IMR-90 (cell line): ENCODE data around the gene GPC6.

Experiments
- CTCF ChIP-seq: conservative IDR thresholded peaks from 2 replicates; pipeline ENCODE4 v1.5.1; 2012; ENCODE audit warnings: mild to moderate bottlenecking, low read depth, low read length, improper control_type of control experiment
- MXI1 ChIP-seq: IDR thresholded peaks from 2 replicates; pipeline ENCODE4 v1.6.1; 2012; ENCODE audit warnings: low read depth, mild to moderate bottlenecking, low read length, moderate library complexity, borderline replicate concordance
- POLR2A ChIP-seq: IDR thresholded peaks from 2 replicates; pipeline ENCODE4 v1.6.1; 2012; ENCODE audit warnings: mild to moderate bottlenecking, low read depth, low read length
- TF ChIP-seq, protein P1 (sequence below): fragments of 150-350 bp; IDR thresholded peaks from 2 replicates; pipeline ENCODE4 v1.6.1; 2017; ENCODE audit warnings: mild to moderate bottlenecking, antibody characterized with exemption, low read length, low read depth

DNA sequence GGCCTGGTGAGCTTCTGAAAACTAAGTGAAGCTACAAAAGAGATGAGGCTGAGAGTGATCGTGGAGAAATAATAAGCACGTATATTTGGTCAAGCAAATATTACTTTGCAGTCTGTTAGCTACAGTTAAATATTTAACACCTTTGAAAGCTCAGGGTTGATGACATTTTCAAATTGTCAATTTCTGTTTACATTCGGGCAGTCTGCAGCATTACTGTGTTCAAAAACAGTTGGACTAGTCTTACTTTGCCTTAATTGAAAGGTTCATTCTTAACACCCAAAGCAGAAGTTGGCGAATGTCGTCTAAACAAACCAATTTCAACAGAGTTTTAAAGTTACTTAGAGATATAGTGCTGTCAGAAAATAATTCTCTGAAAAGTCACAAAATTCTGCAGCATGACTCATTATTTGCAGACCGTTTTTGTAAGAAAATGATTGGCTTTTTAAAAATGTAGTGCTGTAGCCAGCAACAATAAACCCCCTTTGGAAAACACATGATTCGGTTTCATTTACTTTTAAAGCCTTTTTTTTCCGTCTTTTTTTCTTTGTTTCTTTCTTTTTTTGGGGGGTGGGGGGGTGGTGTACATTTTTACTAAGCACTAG, 549.0 kb downstream of the GPC6 start:
- no peak for TF ChIP-seq POLR2A
- TF ChIP-seq CTCF: no peak
- TF ChIP-seq, protein P1, sequence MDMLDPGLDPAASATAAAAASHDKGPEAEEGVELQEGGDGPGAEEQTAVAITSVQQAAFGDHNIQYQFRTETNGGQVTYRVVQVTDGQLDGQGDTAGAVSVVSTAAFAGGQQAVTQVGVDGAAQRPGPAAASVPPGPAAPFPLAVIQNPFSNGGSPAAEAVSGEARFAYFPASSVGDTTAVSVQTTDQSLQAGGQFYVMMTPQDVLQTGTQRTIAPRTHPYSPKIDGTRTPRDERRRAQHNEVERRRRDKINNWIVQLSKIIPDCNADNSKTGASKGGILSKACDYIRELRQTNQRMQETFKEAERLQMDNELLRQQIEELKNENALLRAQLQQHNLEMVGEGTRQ: no peak
- TF ChIP-seq MXI1: no peak
